Vagina (tissue), 2 donors: ENCODE results near the gene TLN1.

Experiments used
- CTCF ChIP-seq, 3 experiments: fragments of 450-650 bp in 2 of 3; fragments of 200-600 bp in 1 of 3; sonication (generic) in 1 of 3; IDR thresholded peaks; one replicate each; pipeline ENCODE4 v1.5.1; 2017 to 2019; ENCODE audit warnings: antibody characterized with exemption in 3 of 3, mild to moderate bottlenecking in 2 of 3, moderate library complexity in 2 of 3
- POLR2A ChIP-seq, 2 donors: fragments of 450-650 bp; IDR thresholded peaks; one replicate each; pipeline ENCODE4 v1.6.1; 2017; ENCODE audit warnings: antibody characterized with exemption in 2 of 2, mild to moderate bottlenecking in 2 of 2, moderate library complexity in 2 of 2
- POLR2AphosphoS5 ChIP-seq, 2 donors: sonication (generic); formaldehyde crosslinking; IDR thresholded peaks; one replicate each; pipeline ENCODE4 v1.9.0; 2017; ENCODE audit warnings: antibody characterized with exemption in 2 of 2, mild to moderate bottlenecking in 2 of 2, low read depth in 1 of 2; ENCODE audit not compliant: insufficient read depth in 1 of 2

- TF ChIP-seq POLR2AphosphoS5 (IDR thresholded peaks at IDR 0.05; ENCODE audit: insufficient read depth in 1 of 2, low read depth in 1 of 2) (no peak), POLR2A (IDR thresholded peaks at IDR 0.05) (no peak), CTCF (IDR thresholded peaks at IDR 0.05) (no peak)
These were observed 11.5 kb upstream of the TLN1 start for GRCh38 chr9:35743452-35743851.
